Measurements from ENCODE around the gene IL22RA1.

GRCh38 chr1:24110642-24111261 lies 32.2 kb downstream of the IL22RA1 start:
- TF ChIP-seq CTCF (conservative IDR thresholded peaks at IDR 0.05 in 1 of 2, IDR thresholded peaks at IDR 0.05 in 1 of 2; ENCODE audit: low read depth in 1 of 2, low read length in 2 of 2) (no peak), EZH2 (IDR thresholded peaks at IDR 0.05; ENCODE audit: low read length, missing control alignments) (no peak)

Data from fibroblast of lung (primary cell).